Measurements from ENCODE around the gene GPRC5C. TPM values are rescaled to one million over a fixed set of nuclear protein-coding genes. Genes with fewer than 3 reads are reported as not detected.

The GPRC5C gene
- total RNA-seq, 1 experiment from 2014 or later = 15.5 TPM

DNA sequence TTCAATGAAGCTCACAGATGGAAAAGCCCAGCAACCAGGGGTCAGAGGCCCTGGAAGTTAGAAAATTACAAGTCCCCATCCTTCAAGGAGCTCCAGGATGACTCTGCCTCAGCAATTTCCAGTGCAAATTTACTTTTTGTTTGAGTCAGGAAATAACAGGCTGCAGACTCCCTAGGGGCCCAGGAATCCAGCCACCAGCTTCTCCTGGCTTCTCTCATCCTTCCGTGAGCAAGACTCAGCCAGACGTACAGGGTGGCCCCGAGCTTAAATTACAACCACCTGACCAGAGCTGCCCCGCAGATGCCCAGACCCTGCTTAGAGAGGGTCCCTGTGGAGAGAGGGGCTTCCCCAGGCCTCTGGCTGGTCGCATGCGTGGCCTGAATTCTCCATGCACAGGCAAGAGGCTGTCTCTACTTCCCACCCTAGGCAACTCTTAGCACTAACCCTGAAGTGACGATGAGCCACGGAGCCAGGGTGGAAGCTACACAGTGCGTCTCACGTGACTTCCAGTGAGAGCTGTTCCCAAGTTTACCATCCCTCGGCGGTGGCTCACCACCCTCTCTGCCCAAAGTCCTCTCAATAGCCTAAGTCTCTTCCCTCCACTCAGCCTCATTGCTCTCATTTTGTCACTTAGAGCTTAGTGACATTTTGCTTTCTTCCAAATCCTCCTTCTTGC is 37.5 kb upstream of the GPRC5C start:
- no peak overlapping the region for H4K91ac ChIP-seq (ENCODE audit: insufficient read length, low read depth, low read length)
- H3K27ac Mint-ChIP-seq = no peak overlapping the region; a peak in 1 of 7 replicates
- H3K9me3 Mint-ChIP-seq = peaks cover 0 to 4% of the 10 kb centered on the region in 2 experiments; a peak in 1 of 5 replicates
- H4K5ac ChIP-seq (ENCODE audit: insufficient read length, low read depth, low read length) = no peak overlapping the region
- H3K18ac ChIP-seq (ENCODE audit: insufficient read length, low read depth, low read length) = no peak overlapping the region
- H3K9ac ChIP-seq (ENCODE audit: extremely low read depth, insufficient read length, low read length) = no peak overlapping the region
- no peaks in the 10 kb centered on the region for H3K79me2 ChIP-seq (ENCODE audit: insufficient read depth, low read length)
- no peak overlapping the region for H2BK15ac ChIP-seq (ENCODE audit: low read depth, low read length)
- no peak overlapping the region for H2AK5ac ChIP-seq (ENCODE audit: insufficient read length, low read length)
- no peak overlapping the region for H3K23ac ChIP-seq (ENCODE audit: insufficient read length, low read depth, low read length)
- H4K8ac ChIP-seq (replicated peaks; ENCODE audit: insufficient read length, low read depth, low read length) = no peak overlapping the region
- H3K23me2 ChIP-seq (ENCODE audit: insufficient read length, low read depth, low read length, poor library complexity, severe bottlenecking) = peaks cover 2% of the 10 kb centered on the region
- H2BK20ac ChIP-seq (ENCODE audit: low read depth, low read length, poor library complexity, severe bottlenecking) = no peak overlapping the region
- H3K79me1 ChIP-seq (ENCODE audit: insufficient read depth, low read depth, low read length, poor library complexity, severe bottlenecking) = no peaks in the 10 kb centered on the region
- no peak for DNase-seq
- no peak overlapping the region for H3K4me2 ChIP-seq (ENCODE audit: insufficient read depth, insufficient read length, low read length)
- H3K4me1 Mint-ChIP-seq = peaks cover 2 to 19% of the 10 kb centered on the region in 2 experiments; a peak in 3 of 4 replicates
- no peak overlapping the region for H2BK12ac ChIP-seq (ENCODE audit: insufficient read length, low read depth, low read length)
- no peaks in the 10 kb centered on the region for H3K9me3 ChIP-seq (ENCODE audit: control insufficient read depth, low read depth, low read length)
- H3K27ac ChIP-seq (ENCODE audit: insufficient read length, low read depth, low read length) = no peak overlapping the region
- TF ChIP-seq, protein P1, sequence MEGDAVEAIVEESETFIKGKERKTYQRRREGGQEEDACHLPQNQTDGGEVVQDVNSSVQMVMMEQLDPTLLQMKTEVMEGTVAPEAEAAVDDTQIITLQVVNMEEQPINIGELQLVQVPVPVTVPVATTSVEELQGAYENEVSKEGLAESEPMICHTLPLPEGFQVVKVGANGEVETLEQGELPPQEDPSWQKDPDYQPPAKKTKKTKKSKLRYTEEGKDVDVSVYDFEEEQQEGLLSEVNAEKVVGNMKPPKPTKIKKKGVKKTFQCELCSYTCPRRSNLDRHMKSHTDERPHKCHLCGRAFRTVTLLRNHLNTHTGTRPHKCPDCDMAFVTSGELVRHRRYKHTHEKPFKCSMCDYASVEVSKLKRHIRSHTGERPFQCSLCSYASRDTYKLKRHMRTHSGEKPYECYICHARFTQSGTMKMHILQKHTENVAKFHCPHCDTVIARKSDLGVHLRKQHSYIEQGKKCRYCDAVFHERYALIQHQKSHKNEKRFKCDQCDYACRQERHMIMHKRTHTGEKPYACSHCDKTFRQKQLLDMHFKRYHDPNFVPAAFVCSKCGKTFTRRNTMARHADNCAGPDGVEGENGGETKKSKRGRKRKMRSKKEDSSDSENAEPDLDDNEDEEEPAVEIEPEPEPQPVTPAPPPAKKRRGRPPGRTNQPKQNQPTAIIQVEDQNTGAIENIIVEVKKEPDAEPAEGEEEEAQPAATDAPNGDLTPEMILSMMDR (conservative IDR thresholded peaks at IDR 0.05) = no peak
- no peak overlapping the region for H2BK5ac ChIP-seq (ENCODE audit: insufficient read length, low read length)
- no peak overlapping the region for H3K4me3 Mint-ChIP-seq
- H3K56ac ChIP-seq (ENCODE audit: insufficient read length, low read depth, low read length) = no peak overlapping the region
- H3K27me3 ChIP-seq (ENCODE audit: insufficient read depth, low read length) = no peaks in the 10 kb centered on the region
- no peak overlapping the region for H3K14ac ChIP-seq (ENCODE audit: insufficient read depth, low read length)
- WGBS (ENCODE audit: extremely low coverage, insufficient read length, low lambda C conversion rate) = no CpG with 5 or more reads among the region's 12 CpGs
- no peak overlapping the region for H2BK120ac ChIP-seq (ENCODE audit: low read depth, low read length, poor library complexity, severe bottlenecking)
- no peak overlapping the region for H2AFZ ChIP-seq (ENCODE audit: low read length)
- H4K20me1 ChIP-seq (ENCODE audit: control insufficient read depth, insufficient read depth, insufficient read length) = no peaks in the 10 kb centered on the region
- no peaks in the 10 kb centered on the region for H3K4me1 ChIP-seq (ENCODE audit: insufficient read depth, low read length)
- H3T11ph ChIP-seq (ENCODE audit: low read length) = no peak overlapping the region
- H3K4ac ChIP-seq (ENCODE audit: low read depth, low read length) = no peak overlapping the region
- no peaks in the 10 kb centered on the region; a peak in 1 of 7 replicates for H3K36me3 Mint-ChIP-seq (ENCODE audit: insufficient read depth in 1 of 3, low read depth in 3 of 3)
- H3K27me3 Mint-ChIP-seq (ENCODE audit: low read depth) = peaks cover 2% of the 10 kb centered on the region

All from H9 (cell line).